HL-60 (cell line): ENCODE data around the gene ALAD.

Experiments
- CTCF ChIP-seq: IDR thresholded peaks from one replicate; pipeline ENCODE4 v1.5.1; 2011; ENCODE audit warnings: low read length, control low read depth, inconsistent platforms; ENCODE audit not compliant: insufficient read depth
- POLR2AphosphoS5 ChIP-seq: IDR thresholded peaks from 2 replicates; pipeline ENCODE4 v1.6.1; 2012; ENCODE audit warnings: low read depth
- SPI1 ChIP-seq: IDR thresholded peaks from 2 replicates; pipeline ENCODE4 v1.6.1; 2012; ENCODE audit warnings: low read depth, mild to moderate bottlenecking, borderline replicate concordance

GRCh38 chr9:113363336-113363735 is 37.7 kb downstream of the ALAD start:
- TF ChIP-seq CTCF = no peak
- TF ChIP-seq SPI1 = no peak
- TF ChIP-seq POLR2AphosphoS5 = no peak
